GM18951 (cell line): Measurements from ENCODE around the gene BTN3A1.
"Not testable (repeated sequence)": the region's sequence is repeated elsewhere in the genome, so short reads cannot be mapped to it uniquely, and the experiment has no call there.

Experiments
- POLR2A ChIP-seq: IDR thresholded peaks from 4 replicates; pipeline ENCODE4 v1.6.1; 2011; ENCODE audit warnings: mild to moderate bottlenecking; ENCODE audit not compliant: insufficient read length, insufficient read depth; ENCODE audit errors: extremely low read depth
- in situ Hi-C: fragments of 300-500 bp; cut with MboI; formaldehyde crosslinking; loops from one replicate; pipeline ENCODE4 v1.12.0; 2022; ENCODE audit warnings: low sequenced_read_pairs, mixed read lengths, inconsistent platforms; ENCODE audit not compliant: unreplicated experiment

Gene BTN3A1

DNA sequence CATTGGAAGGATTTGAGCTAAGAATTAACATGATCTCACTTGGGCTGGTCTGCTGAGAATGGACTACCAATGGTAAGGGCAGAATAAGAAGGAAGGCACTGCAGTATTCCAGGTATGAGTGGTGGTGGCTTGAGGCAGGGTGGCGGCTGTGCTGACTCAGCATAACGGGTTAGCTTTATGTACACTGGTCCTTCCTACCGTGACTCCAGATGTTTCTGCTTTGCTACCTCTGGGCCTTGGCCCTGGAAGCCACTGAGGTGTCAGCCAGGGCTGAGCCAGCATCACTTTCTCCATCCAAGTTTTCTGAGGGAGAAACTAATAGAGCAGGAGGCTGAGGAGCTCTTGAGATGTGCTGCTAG lies 25.4 kb downstream of the BTN3A1 start:
- no peak for TF ChIP-seq POLR2A
- in situ Hi-C loops = no loop called here

DNA sequence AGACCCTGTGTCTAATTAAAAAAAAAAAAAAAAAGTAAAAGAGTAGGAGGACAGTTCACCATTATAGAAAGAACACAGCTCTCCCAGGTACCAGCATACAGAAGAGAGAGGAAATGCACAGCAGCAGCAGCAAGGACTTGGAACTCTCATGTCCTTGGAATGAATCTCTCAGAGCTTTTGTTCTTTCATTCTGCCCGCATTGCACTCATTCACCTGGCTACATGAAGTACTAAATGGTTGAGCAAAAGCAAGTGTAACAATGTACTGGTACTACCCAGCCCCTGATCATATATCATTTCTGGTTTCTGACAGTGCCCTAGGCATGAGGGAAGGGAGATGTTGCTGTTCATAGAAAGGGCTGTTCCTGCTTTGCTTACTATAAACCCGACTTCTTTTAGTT lies 26.1 kb downstream of the BTN3A1 start:
- in situ Hi-C loops = no loop called here
- no peak for TF ChIP-seq POLR2A

DNA sequence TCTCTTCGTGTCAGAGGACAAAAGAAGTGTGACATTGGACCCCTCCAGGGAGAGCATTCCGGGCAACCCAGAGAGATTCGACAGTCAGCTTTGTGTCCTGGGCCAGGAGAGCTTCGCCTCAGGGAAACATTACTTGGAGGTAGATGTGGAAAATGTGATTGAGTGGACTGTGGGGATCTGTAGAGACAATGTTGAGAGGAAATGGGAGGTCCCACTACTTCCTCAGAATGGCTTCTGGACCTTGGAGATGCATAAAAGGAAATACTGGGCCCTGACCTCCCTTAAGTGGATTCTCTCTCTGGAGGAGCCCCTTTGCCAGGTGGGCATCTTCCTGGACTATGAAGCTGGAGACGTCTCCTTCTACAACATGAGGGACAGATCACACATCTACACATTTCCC lies 28.7 kb downstream of the BTN3A1 start:
- in situ Hi-C loops = no loop called here
- TF ChIP-seq POLR2A = no peak

DNA sequence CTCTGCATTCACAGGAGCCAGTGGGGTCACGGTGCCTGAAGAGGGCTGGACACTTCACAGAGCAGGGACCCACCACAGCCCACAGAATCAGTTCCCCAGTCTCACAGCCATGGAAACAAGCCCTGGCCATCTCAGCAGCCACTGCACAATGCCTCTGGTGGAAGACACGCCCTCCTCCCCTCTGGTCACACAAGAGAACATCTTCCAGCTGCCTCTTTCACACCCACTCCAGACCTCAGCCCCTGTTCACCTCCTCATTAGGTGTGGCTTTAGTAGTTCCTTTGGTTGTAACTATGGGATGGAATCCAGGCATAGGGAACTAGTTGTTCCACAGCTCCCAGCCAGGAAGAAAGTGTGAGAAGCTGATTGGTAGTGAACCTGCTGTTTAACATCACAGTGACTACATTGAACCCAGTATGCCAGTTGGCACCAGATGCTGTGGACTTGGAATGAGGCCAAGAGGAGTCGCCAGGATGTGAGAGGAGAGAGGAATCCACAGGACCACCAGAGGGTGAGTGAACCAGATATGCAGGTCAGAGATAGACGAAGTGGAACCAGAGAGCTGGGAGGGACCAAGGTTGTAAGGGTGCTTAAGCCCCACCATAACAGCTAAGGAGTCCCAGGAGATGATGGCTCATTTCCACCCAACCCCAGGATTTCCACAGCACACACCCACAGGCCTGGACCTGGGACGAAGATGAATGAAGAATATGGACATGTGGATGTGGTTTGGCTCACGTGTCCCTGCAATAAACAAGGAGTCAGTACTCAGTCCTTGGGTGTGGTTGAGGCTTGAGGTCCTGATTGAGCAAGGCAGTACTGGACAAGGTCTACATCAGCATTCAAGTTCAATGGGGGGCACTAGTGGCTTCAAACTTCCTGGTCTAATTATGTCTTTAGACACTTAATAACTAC lies 29.4 kb downstream of the BTN3A1 start:
- in situ Hi-C loops = no loop called here
- no peak for TF ChIP-seq POLR2A

- in situ Hi-C loops = no loop called here
- no peak for TF ChIP-seq POLR2A
Measured at GRCh38 chr6:26432627-26433201, 30.6 kb downstream of the BTN3A1 start.

- in situ Hi-C loops = not testable (repeated sequence)
Measured at GRCh38 chr6:26433680-26434079, 31.6 kb downstream of the BTN3A1 start.

- no peak for TF ChIP-seq POLR2A
- in situ Hi-C loops = no loop called here
Measured at GRCh38 chr6:26436018-26436417, 33.9 kb downstream of the BTN3A1 start.

- no peak for TF ChIP-seq POLR2A
- in situ Hi-C loops = no loop called here
Measured at GRCh38 chr6:26437550-26437949, 35.5 kb downstream of the BTN3A1 start.

GRCh38 chr6:26438000-26438399 lies 35.9 kb downstream of the BTN3A1 start:
- in situ Hi-C loops = no loop called here
- no peak for TF ChIP-seq POLR2A

DNA sequence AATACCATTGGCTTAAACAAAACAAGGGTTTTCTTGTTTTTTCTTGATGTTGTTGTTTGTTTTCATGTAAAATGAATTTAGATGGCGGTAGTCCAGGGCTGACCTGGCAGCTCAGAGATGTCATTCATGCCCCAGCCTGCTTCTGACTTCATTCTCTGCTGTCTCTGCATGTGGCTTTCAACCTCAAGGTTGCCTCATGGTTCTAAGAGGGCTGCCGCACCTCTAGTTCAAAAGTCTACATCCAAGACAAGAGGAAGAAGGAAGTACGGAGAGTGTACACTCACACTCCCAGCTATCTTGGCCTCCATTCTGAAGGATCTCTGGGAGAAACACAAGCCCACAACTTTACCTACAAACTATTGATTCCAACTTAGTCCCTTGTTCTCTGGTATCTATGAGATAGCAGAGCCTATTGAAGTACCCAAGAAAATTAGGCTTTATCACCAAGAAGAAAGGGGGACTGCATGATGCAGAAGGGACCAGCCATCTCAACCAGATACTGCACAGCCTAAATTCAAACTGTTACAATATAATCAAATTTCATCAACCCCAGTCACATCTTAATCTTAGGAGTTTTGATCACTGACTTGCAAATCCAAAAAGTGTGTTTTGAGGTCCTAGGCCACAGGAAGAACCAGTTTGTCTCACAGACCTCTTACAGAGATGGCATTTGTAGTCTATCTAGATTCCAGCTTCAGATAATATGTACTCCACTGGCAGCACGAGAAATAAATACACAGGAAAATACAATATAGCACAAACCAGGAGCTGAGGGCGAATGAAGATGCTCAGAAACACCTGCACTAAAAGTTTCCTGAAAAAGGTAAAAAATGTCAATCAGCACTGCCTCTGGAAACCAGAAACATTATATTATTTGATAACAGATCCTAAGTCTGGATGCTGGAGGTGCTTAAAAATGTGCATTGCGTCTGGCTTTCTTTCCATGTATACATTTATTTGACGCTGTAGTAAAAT lies 37.4 kb downstream of the BTN3A1 start:
- TF ChIP-seq POLR2A = no peak
- in situ Hi-C loops = no loop called here

- TF ChIP-seq POLR2A = no peak
- in situ Hi-C loops = no loop called here
Measured at GRCh38 chr6:26440977-26441358, 38.9 kb downstream of the BTN3A1 start.

DNA sequence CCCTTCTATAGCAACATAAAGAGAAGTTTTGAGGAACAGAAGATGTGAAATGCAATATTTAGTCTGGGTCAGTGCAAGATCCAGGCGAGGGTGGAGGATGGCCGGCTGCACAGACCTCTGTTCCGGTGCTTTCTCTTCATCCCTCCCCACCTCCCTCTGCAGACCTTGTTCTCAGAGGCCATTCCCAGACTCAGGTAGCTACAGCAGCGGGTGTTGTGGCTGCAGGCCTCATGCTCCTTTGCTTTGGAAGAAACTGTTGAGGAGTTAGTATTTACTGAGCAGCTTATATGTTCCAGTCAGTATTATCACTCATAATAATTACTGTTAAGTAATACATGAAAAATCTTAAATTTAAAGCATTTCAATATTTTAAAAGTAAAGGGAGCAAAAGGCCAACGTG lies 39.9 kb downstream of the BTN3A1 start:
- in situ Hi-C loops = no loop called here
- no peak for TF ChIP-seq POLR2A

- TF ChIP-seq POLR2A = no peak
- in situ Hi-C loops = no loop called here
Measured at GRCh38 chr6:26445934-26446667, 44.0 kb downstream of the BTN3A1 start.
